AG20443 (cell line): ENCODE measurements around the gene CHP1.
A peak's percentile ranks its signal among the peaks of the same experiment; 100 is the strongest.
"Not testable (repeated sequence)": the region's sequence is repeated elsewhere in the genome, so short reads cannot be mapped to it uniquely, and the experiment has no call there.

ENCODE experiments used
- DNase-seq: peaks from one replicate; pipeline ENCODE4 v3.0.0; 2012; ENCODE audit warnings: low spot score, mixed read lengths

The CHP1 gene

DNA sequence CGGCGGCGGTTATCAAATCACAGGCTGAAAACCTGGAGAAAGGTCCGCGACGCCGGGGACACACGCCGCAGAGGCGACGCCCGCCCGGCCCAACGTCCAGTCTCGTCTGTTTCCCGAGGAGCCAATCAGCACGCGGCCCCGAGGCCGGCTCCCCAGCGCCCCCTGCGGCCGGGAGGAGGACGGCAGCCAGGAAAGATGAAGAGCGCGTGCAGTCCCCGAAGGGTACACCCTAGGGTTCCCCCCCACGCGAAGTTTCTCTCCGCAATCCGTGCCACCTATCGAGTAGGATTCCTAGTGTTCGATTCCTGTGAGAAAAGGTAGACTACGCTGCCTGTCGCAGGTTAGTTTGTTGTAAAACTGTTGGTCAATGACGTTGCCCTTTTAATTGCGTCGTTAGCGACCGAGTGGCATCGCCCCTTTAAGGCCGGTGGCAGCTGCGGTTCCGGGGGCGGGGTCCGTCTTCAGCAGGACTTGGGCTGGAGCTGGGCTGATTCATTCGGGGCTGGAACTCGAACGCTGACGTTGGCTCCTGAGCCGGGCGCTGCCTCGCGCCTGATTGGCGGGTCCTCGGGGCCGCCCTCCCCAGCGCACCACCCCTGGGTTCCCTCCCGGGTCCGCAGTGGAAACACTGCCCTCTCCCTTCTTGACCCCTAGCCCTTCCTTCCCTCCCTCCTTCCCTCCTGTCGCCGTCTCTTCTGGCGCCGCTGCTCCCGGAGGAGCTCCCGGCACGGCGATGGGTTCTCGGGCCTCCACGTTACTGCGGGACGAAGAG lies at the start of gene CHP1, which contains the start of gene EXD1:
TSS of gene CHP1 (plus strand) at position 619 of the 772 bp plus-strand sequence. CDS start at position 734, 115 bp downstream.
TSS of gene EXD1 (minus strand) at position 108 of the 772 bp plus-strand sequence. CDS start 4,182 bp downstream, outside the sequence.
- peak; percentile 98 for DNase-seq

DNA sequence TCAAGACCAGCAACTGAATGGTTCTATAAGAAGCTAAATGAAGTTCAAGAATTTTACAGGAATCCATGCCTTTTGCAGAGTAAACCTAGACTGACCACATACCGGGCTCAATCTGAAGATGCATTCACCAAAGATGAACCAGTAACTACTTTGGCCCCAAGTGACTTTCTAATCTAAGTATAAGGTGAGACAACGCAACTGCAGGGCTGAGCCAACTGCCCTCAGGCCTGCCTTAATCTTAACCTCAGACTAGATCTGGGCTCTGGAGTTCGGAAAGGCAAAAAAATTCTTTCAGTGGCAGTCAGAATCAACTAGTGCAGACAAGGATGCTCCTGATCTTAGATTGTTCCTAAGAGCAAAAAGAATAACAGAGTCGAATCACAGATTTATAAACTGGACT lies 48.8 kb upstream of the CHP1 start:
- DNase-seq: no peak

DNA sequence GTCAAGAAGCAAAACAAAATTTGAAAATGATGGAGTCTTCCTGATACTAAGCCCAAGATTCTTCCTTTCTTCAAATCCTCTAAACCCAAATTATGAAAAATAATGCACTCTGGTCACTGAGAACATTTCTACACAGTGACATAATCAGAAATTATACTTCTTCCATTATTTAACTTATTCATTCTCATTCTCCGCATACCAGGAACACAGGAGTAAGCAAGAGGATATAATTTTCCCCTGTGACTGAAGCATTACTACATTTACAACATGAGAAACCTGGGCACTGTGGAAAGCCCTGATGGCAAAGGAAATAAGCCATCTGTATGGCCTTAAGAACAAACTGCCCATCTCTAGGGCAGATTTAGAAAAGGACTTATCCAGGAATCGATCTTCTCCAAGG lies 47.5 kb upstream of the CHP1 start:
- DNase-seq: no peak

DNA sequence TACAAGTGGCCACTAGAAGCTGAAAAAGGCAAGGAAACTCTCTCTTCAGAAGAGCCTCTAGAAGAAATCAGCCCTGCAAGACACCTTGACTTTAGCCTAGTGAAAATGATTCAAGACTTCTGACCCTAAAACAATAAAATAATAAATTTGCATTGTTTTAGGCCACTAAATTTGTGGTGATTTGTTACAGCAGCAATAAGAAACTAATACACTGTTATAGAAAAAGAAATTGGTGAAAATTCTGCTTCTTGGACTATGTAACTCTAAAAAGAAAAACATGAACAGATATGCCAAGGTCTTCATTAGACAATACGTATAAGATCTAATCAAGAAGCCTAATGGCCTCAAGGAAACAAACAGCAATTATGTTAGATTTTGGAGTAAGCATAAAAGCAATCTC lies 36.6 kb upstream of the CHP1 start:
- DNase-seq: no peak

DNA sequence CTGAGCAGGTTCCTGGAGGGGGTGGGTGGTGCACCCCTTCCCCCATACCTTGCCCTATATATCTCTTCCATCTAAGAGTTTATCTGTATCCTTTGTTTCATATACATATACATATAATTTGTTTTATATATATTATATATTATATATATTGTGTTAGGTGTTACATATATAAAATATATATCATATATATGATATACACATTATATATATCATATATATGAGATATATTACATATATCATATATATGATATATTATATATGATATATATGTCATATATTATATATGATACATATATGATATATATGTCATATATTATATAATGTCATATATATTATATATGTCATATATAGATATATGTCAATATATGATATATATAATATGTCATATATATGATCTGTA lies 31.6 kb upstream of the CHP1 start:
- DNase-seq: no peak

DNA sequence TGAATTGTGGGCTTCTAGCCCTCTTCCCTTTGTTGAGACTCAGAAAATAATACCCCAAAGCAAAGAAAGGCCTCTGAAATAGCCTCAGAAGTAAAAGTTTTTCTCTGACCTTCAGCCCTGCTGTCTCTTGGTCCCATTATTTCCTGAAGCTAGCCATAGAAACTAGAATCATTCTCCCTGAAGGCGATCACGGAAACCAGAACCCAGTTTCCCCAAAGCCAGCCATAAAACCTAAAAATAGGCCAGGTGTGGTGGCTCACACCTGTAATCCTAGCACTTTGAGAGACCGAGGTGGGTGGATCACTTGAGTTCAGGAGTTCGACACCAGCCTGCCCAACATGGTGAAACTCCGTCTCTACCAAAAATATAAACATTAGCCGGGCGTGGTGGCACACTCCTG lies 27.7 kb upstream of the CHP1 start:
- DNase-seq: no peak

DNA sequence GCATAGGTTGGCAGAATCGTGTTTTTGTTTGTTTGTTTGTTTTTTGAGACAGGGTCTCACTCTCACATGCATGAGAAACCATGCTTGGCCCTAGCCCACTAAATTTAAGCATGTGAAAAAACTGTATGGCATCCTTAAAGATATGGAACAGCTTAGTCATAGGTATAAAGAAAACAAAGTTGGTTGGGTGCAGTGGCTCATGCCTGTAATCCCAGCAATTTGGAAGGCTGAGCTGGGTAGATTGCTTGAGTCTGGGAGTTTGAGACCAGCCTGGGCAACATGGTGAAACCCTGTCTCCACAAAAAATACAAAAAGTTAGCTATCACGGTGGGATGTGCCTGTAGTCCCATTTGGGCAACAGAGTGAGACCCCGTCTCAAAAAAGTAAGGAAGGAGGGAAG lies 25.8 kb upstream of the CHP1 start:
- DNase-seq: no peak

DNA sequence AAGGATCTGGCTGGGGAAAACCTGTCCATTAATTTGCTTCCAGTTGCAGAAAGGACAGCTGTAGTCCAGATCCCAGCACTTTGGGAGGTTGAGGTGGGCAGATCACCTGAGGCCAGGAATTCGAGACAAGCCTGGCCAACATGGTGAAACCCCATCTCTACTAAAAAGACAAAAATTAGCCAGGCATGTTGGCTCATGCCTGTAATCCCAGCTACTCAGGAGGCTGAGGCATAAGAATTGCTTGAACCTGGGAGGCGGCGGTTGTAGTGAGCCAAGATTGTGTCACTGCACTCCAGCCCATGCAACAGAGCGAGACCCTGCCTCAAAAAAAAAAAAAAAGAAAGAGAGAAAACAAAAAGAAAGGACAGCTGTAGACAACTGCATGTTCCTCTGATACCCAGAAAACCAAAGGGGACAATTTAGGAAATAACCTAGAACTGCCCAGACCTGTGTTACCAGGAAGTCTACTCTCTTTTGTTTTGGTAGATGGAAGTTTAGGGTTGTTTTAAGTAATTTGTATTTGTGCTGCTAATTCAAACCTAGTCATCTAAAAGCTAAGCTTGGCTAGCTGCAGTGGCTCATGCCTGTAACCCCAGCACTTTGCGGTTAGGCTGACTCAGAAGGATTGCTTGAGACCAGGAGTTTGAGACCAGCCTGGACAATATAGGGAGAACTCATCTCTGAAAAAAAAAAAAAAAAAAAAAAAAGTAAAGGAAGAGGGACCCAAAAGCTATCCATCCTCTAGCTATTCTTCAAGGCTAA lies 23.2 kb upstream of the CHP1 start:
- no peak for DNase-seq

DNA sequence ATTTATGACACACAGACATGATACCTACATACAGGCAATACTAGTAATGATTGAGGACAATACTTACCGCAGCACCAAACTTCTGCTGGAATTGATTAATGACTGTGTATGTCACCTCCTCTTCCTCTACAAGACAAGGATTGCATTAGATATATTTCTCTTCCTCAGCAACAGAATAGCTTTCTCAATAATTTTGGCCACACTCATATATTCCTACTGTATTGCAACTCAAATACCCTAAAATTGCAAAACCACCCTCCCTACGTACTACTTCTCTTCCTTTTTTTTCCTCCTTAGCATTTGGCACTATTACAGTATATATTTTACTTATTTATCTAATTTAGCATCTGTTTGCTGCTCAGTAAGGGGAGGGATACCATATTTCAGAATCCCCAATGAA lies 15.4 kb upstream of the CHP1 start:
- no peak for DNase-seq

DNA sequence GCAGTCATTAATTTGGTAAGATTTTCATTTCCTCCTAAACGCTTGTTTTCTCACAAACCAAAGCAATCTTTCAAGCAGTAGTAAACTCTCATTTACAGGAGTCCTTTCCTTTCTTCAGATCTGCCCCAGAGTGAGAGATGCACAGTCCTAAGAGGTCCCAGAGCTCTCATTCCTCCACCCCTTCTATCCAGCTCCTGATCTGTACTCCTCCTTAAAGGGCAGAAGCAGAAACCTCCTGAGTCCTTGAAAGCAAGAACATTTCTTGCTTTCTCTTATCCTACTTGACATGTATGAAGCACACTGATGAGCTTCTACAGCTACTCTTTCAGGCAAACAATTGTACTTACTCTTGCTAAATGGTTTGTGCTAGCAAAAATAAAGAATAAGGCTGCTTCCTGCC lies 12.2 kb upstream of the CHP1 start:
- no peak for DNase-seq

DNA sequence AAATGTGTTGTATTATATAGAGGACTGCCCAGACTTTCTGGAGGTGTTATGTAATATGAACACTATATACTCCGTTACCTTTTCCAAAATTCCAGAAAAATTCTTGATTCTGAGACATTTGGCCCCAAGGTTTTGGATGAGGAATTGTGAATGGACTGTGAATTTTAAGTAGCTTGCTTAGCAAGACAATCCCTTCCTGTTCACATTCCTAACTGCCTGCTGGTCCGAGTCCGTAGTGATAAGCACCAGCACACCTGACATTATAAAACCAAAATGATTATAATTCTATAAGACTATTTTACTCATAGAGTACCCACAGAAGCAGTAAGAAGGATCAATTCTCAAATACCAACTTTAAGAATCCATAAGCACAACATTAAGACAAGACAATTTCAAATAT lies 11.7 kb upstream of the CHP1 start:
- DNase-seq: no peak

DNA sequence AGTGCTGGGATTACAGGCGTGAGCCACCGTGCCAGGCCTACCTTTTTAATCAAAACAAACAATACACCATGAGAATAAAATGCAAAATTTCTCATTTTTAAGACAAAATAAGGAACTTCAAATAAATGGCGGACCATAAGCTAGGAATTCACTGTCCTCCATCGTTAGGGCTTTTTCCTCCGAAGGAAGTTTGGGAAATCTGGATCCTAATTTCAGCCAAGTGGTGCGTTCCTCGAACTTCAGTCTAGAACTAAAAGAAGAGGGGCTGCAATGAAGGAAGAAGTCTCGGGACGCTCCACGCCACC lies 771 bp upstream of the CHP1 start:
- DNase-seq: no peak

DNA sequence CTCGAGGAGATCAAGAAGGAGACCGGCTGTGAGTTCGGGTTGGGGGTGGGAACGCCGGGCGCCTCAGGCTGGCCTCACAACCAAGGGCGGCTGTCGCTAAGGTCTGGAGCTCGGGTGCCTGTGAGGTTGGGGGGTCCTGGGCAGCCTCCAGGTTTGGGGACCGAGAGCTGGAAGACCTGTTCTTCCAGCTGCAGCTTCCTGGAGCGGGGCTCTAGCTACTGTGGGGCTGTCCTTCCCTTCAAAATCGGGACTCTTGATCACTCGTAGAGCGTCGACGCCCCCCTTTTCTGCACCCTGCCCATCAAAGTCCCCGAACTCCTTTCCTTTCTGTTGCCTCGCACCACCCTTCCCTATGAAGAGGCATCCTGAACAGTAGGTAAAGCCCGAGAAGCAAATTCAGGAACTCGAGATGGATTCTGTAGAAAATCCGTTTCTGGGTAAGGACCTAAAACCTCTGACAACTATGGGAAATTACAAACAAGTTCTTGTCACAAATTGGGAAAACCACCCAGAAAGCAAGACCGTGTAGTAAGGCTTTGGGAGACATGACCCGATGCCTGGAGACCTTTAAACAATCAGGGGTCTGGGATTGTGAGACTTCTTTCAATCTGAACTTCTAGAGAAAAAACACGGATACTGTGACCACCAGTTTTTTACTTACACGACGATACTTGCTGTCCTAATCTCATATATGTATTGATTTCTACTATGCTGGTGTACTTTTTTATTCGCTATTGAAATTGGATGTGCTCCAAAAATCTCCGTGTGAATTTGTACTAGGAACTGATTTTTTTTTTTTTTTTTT lies 556 bp downstream of the CHP1 start:
- DNase-seq: no peak

DNA sequence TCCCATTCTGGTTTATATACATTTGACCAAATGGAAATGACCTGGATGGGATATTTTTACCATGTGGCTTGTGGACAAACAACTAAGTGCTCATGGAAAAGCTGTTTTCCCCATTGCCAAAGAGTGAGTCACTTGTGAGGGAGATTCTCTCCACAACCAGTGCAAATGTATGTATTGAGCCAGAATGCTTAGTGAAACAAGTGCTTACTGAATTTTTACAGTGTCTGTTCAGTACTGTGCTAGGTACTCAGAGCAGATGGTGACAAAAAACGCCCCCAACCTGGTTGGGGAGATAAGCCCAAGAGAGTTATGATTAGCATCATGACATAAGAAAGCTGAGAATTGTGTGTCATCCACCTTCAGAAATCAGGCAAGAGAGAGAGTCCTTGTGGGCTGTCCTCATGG lies 2.3 kb downstream of the CHP1 start:
- peak; percentile 61 for DNase-seq

DNA sequence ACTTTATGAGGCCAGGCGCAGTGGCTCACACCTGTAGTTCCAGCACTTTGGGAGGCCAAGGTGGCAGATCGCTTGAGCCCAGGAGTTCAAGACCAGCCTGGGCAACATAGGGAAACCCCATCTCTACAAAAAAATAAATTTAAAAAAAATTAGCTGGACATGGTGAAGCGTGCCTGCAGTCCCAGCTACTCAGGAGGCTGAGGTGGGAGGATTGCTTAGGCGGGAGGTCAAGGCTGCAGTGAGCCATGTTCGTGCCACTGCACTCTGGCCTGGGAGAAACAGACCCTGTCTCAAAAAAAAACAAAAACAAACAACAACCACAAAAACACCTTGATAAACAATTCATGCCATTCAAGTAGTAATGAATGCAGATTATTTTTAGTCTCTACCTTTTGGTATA lies 4.2 kb downstream of the CHP1 start:
- not testable (repeated sequence) for DNase-seq

DNA sequence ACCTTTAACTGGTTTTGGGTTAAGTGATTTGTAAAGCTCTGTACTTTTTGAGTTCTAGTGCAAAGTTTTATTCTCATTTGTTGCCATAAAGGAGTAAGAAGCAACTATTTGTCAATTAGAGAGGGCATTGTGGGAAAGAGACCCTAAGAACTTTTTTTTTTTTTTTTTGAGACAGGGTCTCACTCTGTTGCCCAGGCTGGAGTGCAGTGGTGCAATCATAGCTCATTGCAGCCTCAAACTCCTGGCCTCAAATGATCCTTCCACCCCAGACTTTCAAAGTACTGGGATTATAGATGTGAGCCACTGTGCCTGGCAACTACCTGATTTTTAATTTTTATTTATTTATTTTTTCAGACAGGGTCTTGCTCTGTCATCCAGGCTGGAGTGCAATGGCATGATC lies 4.9 kb downstream of the CHP1 start:
- no peak for DNase-seq

DNA sequence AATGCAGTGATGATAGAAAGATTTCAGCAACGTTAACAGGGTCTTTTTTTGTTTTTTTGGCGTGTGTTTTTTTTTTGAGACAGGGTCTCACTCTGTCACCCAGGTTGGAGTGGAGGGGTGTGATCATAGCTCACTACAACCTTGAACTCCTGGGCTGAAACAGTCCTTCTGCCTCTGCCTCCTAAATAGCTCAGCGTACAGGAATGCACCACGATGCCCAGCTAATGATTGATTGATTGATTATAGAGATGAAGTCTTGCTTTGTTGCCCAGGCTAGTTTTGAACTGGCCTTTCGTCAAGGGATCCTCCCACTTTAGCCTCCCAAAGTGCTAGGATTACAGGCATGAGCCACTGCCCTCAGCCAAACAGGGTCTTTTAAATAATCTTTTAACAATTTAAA lies 7.0 kb downstream of the CHP1 start:
- DNase-seq: no peak

DNA sequence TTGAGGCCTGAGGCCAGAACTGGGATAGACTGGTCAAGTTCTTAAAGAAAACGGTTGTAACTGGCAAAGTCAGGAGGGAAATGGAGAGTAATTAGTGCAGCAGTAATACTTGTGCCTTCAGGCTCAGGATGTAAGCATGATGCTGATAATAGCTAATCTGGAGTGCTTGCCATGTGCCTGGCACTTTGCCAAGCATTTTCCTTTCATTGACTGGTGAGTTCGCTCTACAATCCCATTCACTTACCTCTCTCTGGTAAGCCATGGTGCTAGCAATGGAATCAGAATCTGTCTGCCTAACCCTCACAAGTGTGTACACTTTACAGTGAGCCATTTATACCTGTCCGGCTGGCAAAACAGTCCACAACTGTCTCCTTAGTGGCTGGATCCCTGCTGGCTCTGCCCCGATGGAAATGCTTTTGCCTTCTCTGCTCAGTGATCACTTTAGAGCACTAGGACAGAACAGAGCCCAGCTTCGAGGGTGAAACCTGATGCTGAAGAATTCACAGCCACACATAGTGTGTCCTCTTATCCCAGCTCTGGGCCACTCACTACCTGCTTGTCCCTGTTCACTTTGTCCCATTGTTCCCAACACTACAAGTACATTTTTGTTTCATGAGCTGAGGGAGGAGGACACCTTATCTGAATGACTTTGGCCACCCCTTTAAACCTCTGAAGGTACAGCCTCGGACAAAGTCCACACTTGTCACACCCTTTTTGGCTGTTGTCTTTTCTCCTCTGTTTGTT lies 10.3 kb downstream of the CHP1 start:
- no peak for DNase-seq

DNA sequence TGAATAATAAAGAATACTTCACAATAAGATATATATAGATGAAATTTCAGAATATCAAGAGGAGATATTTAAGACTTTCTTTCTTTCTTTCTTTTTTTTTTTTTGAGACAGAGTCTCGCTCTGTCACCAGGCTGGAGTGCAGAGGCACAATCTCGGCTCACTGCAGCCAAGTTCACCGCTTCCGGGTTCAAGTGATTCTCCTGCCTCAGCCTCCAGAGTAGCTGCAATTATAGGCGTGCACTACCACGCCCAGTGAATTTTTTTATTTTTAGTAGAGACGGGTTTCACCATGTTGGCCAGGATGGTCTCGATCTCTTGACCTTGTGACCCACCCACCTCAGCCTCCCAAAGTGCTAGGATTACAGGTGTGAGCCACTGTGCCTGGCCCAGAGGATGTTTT lies 19.7 kb downstream of the CHP1 start:
- not testable (repeated sequence) for DNase-seq

DNA sequence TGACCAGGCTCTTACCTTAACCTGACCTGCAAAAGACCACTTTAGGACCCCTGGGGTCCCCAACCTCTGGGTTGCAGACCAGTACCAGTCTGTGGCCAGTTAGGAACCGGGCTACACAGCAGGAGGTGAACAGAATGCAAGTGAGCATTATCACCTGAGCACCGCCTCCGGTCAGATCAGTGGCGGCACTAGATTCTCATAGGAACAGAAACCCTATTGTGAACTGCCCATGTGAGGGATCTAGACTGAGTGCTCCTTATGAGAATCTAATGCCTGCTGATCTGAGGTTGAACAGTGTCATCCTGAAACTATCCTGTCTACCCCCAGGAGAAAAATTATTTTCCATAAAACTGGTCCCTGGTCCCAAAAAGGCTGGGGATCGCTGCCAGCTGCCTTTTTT lies 20.3 kb downstream of the CHP1 start:
- DNase-seq: no peak

DNA sequence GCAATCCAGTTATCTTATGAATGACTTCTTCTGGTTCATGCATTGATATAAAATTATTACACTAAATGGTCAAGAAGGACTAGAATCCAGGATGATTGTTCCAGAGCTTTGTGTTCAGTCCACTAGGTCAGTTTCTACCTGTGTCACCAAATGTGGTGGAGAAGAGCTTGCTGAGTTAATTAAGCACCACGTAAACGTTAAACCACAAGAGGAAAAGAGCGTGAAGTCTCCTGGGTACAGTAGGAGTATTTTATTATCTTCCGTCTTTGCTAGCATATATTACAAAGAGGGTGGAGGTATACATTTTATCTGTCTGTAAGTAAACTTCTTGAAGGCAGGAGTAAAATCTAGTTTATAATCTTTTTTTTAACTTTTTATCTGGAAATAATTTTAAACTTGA lies 23.5 kb downstream of the CHP1 start:
- DNase-seq: no peak

DNA sequence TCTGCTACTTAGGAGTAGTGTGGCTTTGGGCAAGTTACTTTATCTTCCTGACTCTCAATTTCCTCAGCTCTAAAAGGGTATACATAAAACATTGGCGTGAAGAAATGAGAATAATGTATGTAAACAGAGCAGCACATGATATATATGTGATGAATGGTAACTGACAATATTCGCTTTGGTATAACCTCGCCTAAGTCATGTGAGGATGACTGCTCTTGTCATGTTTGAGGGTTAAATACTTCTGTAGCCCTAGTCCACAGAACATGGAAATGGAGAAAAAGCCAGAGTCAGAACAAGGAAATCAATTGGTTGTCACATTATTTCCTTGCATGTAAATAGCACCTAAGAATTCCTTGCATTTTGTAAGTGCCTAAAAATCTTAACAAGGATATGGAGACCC lies 25.0 kb downstream of the CHP1 start:
- DNase-seq: no peak
